A549 treated with AZD9567 at 1 μM for 4 hours (cell line): ENCODE results near the gene MALL. TPM values are rescaled to one million over a fixed set of nuclear protein-coding genes. Genes with fewer than 3 reads are reported as not detected.

Experiments used
- total RNA-seq: library from RNA; stranded (reverse); fragments of 200-300 nt; extraction: Qiagen RNA extraction; gene quantifications from 5 replicates; pipeline ENCODE4 v1.2.3, GENCODE V29; 2022; ENCODE audit not compliant: insufficient read depth

Gene MALL
- total RNA-seq: 134 to 147 TPM (median 139 TPM) in 5 replicates

DNA sequence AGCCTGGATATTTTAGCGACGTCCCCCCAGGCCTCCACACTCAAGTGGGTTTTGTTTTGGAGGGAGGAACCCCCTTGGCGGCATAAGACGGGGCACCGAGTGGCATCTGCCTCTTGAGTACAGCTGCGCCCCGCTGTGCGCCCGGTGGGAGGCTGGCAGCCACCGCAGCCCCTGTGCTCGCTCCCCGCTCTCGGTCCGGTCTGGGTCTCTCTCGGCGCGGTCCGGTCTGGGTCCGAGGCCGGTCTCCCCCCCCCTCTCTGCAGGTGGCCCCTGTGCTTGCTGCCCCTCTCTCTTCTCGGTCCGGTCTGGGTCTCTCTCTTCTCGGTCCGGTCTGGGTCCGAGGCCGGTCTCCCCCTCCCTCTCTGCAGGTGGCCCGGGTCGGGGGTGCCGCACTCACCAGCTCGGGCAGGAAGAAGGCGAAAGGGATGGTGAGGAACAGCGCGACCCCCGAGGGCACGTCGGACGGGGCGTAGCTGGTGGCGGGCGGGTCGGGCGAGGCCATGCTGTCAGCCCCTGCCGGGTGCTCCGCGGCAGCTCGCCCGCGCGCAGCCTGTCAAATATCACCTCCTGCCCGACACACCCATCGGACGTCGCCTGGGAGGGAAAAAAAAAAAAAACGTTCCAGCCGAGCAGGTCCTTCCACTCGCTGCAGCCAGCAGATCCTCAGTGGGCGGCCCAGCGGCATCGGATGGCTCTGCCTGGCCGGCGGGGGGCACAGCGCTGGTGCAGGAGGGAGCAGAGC, at the start of gene MALL:
MALL (minus strand) TSS at position 532 of the 742 bp plus-strand sequence; CDS start at position 502, 30 bp downstream.

Other genes with a start within 250 kb of the MALL start
- not detected in 5 replicates for gene LIMS3, start 217.1 kb downstream of the MALL start, total RNA-seq
- 6.1 to 15.2 TPM (median 8.0 TPM) in 5 replicates for gene NPHP1, start 89.2 kb upstream of the MALL start, total RNA-seq
- gene MTLN, start 96.7 kb upstream of the MALL start, total RNA-seq: 81.3 to 138 TPM (median 128 TPM) in 5 replicates